CD4-positive, alpha-beta T cell treated with Interferon gamma for 1 hour (primary cell): ENCODE results near the gene MAP2K1.

ENCODE experiments used
- DNase-seq: peaks from one replicate; pipeline ENCODE4 v3.0.0-alpha.2; 2020

MAP2K1 gene

DNA sequence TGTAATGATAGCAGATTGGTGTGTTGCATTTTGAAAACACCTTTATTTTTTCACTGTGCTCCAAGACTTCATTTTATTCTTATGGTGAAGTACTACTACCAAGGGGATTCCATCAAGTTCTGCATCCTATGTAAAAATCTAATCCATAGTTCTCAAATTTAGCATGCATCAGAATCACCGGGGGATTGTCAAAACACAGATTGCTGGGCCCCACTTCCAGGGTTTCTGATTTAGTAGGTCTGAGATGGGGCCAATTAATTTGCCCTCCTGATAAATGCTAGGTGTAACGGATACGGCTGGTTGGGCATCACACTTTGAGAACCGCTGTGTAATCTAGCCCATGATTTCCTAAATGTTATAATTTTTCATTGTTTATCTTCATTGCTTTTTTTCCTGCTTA lies 119.1 kb downstream of the MAP2K1 start:
- no peak for DNase-seq

DNA sequence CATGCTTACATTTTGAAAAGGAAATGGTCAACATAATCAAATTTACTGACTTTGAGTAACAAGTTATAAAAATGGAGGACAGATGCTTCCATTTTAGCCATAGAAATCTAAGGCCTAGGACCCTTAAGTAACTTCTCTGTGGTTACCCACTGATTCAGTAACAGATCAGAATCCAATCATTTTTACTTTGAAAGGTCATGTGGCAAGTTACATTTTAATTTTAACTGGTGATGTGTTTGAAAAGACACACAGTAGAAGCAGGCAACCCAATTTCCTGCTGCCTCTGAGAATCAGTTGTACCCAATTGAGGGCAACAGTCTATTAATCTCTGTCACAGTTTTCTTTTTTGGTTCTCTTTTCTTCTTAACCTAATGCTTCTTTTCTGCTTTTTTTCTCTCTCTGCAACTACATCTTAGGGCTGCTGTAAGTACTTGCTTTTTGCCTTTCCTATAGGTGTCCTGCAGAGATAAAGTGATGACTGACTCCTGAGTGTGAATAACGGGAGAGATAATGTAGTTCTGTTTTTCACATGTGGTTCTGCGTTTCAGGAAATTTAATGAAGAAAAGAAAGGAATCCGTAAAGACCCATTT lies 121.7 kb downstream of the MAP2K1 start:
- DNase-seq = no peak

DNA sequence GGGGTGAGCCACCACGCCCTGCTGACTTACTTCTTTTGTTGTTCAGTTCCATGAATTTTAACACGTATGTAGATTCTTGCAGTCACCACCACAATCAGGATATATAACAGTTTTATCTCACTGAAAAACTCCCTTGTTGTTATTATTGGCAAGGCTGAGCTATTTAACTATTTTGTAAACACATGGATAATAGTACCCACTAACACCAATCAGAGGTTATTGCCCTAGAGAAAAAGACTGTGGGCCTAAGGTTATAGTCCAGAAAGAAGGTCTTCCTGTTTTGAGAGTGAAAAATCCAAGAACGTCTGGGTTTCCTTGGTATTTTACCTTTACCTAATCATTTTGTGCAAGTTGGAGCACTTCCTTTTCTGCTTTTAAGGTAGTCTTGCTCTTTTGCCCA lies 127.9 kb downstream of the MAP2K1 start:
- DNase-seq = no peak

DNA sequence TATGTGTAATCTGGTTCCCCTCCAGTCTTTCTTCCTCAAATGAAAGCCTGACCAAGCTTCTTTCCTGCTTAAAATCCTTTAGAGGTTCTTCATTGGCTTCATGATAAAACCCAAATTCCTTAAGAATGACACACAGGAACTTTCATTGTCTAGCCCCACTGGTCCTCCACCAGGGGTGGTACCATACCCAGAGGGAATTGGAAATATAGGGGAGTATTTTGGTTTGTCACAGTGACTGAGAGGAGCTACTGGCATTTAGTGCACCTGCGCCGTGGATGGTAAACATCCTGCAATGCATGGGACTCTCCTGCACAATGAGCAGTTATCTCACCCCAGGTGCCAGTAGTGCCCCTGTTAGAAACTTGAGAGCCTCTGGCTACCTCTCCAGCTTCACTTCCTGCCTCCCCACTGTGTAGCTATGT lies 129.2 kb downstream of the MAP2K1 start:
- no peak for DNase-seq

DNA sequence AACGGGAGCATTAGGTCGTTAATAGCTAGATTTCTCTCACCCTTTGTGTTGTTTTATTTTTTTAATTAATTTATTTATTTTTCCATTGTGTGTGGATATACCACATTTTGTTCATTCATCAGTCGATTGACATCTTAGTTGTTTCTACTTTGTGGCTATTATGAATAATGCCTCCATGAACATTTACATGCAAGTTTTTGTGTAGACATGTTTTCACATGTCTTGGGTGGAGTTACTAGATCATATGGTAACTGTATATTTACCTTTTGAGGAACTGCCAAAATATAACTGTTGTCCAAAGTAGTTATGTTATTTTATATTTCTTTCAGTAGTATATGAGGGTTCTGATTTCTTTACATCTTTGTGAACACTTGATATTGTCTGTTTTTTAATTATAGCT lies 137.2 kb downstream of the MAP2K1 start:
- DNase-seq = no peak

DNA sequence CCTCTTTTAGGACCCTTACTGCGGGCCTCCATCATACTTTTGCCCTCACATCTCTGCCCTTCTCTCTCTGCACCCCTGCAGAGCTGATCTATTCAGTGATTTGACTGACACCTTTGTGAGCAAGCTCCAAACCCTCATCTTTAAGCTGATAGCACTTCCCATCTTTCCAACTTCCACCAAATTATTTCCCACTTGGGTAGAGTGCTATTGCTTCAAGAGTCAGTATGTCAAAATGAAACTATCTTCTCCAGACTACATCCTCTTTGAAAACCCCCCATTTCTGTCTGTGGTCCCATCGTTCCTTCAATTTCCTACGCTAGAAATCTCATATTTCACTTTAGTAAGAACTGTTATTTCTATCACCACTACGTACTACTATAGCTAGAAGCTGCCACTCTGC lies 138.1 kb downstream of the MAP2K1 start:
- DNase-seq = no peak

DNA sequence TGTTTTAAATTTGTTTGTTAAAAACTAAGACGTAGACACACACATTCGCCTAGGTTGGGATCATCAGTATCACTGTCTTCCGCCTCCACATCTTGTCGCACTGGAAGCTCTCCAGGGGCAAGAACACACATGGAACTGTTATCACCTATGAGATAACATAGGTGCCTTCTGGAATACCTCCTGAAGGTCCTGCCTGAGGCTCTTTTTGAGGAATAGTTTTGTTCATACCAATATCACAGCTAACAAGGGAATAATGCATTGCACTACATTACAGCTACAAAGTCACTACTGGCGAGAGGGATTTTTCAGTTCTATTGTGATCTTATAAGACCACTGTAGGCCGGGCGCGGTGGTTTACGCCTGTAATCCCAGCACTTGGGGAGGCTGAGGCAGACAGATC lies 148.3 kb downstream of the MAP2K1 start:
- no peak for DNase-seq
